H1 (cell line): ENCODE measurements around the gene STK16.

Experiments used
- GTF2F1 ChIP-seq: IDR thresholded peaks from 2 replicates; pipeline ENCODE4 v1.6.1; 2012; ENCODE audit warnings: low read depth, low read length, improper control_type of control experiment, borderline replicate concordance
- POLR2A ChIP-seq, 2 experiments: IDR thresholded peaks; 1 replicate in 1 of 2; 2 replicates in 1 of 2; pipeline ENCODE4 v1.6.1; 2011; ENCODE audit warnings: low read depth in 2 of 2, low read length in 2 of 2, mild to moderate bottlenecking in 2 of 2; ENCODE audit errors: control extremely low read depth in 1 of 2
- POLR2AphosphoS5 ChIP-seq: IDR thresholded peaks from 2 replicates; pipeline ENCODE4 v1.6.1; 2011; ENCODE audit warnings: low read depth, low read length
- RFX5 ChIP-seq: IDR thresholded peaks from 2 replicates; pipeline ENCODE4 v1.6.1; 2011; ENCODE audit warnings: low read depth, low read length, improper control_type of control experiment, borderline replicate concordance
- RXRA ChIP-seq: IDR thresholded peaks from 2 replicates; pipeline ENCODE4 v1.6.1; 2011; ENCODE audit warnings: low read depth, mild to moderate bottlenecking, low read length, moderate library complexity; ENCODE audit not compliant: insufficient read depth
- SRF ChIP-seq: IDR thresholded peaks from 2 replicates; pipeline ENCODE4 v1.6.1; 2011; ENCODE audit warnings: mild to moderate bottlenecking, low read depth, low read length, moderate library complexity
- TEAD4 ChIP-seq: IDR thresholded peaks from 2 replicates; pipeline ENCODE4 v1.6.1; 2012; ENCODE audit warnings: low read depth, low read length, inconsistent platforms, mixed read lengths
- TF ChIP-seq, protein P1 (sequence below): IDR thresholded peaks from 2 replicates; pipeline ENCODE4 v1.6.1; 2012; ENCODE audit warnings: inconsistent platforms
- TF ChIP-seq, protein P2 (sequence below), 3 experiments: IDR thresholded peaks; 1 replicate in 2 of 3; 2 replicates in 1 of 3; pipeline versions ENCODE4 v1.5.1 to v1.6.1; 2011; ENCODE audit warnings: low read length in 3 of 3, mild to moderate bottlenecking in 3 of 3, inconsistent platforms in 2 of 3, low read depth in 1 of 3, moderate library complexity in 1 of 3; ENCODE audit not compliant: insufficient read depth in 1 of 3; ENCODE audit errors: control extremely low read depth in 1 of 3
- TF ChIP-seq, protein P3 (sequence below): IDR thresholded peaks from 2 replicates; pipeline ENCODE4 v1.6.1; 2011; ENCODE audit warnings: low read depth, mild to moderate bottlenecking, low read length; ENCODE audit not compliant: insufficient read depth

DNA sequence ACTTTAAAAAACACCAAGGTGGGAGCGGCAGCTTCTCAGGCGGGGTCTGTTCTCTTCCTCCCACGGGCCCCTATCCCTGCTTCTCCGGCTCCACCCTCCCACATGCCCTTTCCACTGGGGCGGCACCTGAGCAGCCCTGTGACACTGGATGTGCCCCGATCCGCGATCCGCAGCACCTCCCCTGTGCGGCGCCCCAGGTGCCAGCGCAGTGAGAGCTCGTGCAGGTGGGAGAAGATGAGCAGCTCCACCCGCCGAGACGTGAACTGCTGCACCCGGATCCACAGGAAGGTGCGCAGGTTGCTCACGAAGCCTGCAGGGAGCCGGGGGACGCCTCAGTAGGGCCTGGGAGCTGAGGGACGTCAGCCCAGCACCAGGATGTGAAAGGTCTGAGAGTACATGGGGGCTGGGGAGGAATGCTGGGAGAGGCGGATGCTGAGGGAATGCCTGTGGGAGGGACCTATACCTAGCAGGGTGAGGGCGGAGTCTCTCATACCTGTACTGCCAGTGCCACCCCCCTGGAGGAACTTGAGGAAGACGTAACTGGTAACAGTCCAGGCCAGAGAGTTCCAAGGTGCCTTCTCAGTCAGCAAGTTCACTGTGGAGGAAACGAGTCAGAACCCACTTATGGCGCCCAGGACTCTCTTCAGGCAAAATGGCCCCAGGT, 29.3 kb upstream of the STK16 start:
- TF ChIP-seq POLR2AphosphoS5 (no peak), RFX5 (no peak), SRF (no peak), TEAD4 (no peak), POLR2A (IDR thresholded peaks at IDR 0.05; ENCODE audit: control extremely low read depth in 1 of 2, low read depth in 2 of 2, low read length in 2 of 2) (no peak), GTF2F1 (no peak), RXRA (no peak)
- TF ChIP-seq, protein P1, sequence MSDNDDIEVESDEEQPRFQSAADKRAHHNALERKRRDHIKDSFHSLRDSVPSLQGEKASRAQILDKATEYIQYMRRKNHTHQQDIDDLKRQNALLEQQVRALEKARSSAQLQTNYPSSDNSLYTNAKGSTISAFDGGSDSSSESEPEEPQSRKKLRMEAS: no peak
- TF ChIP-seq, protein P2, sequence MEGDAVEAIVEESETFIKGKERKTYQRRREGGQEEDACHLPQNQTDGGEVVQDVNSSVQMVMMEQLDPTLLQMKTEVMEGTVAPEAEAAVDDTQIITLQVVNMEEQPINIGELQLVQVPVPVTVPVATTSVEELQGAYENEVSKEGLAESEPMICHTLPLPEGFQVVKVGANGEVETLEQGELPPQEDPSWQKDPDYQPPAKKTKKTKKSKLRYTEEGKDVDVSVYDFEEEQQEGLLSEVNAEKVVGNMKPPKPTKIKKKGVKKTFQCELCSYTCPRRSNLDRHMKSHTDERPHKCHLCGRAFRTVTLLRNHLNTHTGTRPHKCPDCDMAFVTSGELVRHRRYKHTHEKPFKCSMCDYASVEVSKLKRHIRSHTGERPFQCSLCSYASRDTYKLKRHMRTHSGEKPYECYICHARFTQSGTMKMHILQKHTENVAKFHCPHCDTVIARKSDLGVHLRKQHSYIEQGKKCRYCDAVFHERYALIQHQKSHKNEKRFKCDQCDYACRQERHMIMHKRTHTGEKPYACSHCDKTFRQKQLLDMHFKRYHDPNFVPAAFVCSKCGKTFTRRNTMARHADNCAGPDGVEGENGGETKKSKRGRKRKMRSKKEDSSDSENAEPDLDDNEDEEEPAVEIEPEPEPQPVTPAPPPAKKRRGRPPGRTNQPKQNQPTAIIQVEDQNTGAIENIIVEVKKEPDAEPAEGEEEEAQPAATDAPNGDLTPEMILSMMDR (IDR thresholded peaks at IDR 0.05; ENCODE audit: control extremely low read depth in 1 of 3, insufficient read depth in 1 of 3, low read depth in 1 of 3, low read length in 3 of 3): no peak
- TF ChIP-seq, protein P3, sequence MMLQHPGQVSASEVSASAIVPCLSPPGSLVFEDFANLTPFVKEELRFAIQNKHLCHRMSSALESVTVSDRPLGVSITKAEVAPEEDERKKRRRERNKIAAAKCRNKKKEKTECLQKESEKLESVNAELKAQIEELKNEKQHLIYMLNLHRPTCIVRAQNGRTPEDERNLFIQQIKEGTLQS: no peak
